Spleen (tissue), 11 donors: Measurements from ENCODE around the gene PTX3. TPM values are rescaled to one million over a fixed set of nuclear protein-coding genes. Genes with fewer than 3 reads are reported as not detected.

Source experiments
- DNase-seq: peaks from one replicate; pipeline ENCODE4 v3.0.0-alpha.2; 2020
- H3K27ac ChIP-seq, 8 donors: fragments of 200-600 bp; sonication (generic) in 7 of 8; 1 replicate in 4 of 8; 2 replicates in 4 of 8; pipeline versions ENCODE4 v1.5.0 to v1.8.0; 2016 to 2021; ENCODE audit warnings: inconsistent platforms in 4 of 8, mild to moderate bottlenecking in 4 of 8, moderate library complexity in 1 of 8
- H3K27me3 ChIP-seq, 7 donors: fragments of 200-600 bp; sonication (generic) in 6 of 7; replicated peaks in 1 of 7; 1 replicate in 4 of 7; 2 replicates in 3 of 7; pipeline versions ENCODE4 v1.5.0 to v1.8.0; 2016 to 2021; ENCODE audit warnings: inconsistent platforms in 3 of 7, mild to moderate bottlenecking in 1 of 7
- H3K36me3 ChIP-seq, 6 donors: fragments of 200-600 bp; sonication (generic) in 5 of 6; 1 replicate in 4 of 6; 2 replicates in 2 of 6; pipeline versions ENCODE4 v1.5.0 to v1.8.0; 2016 to 2021; ENCODE audit warnings: inconsistent platforms in 2 of 6
- H3K4me1 ChIP-seq, 6 donors: fragments of 200-600 bp; sonication (generic) in 5 of 6; 1 replicate in 3 of 6; 2 replicates in 3 of 6; pipeline versions ENCODE4 v1.5.0 to v1.8.0; 2016 to 2021; ENCODE audit warnings: inconsistent platforms in 3 of 6
- H3K4me3 ChIP-seq, 8 donors: fragments of 200-600 bp; sonication (generic) in 7 of 8; 1 replicate in 4 of 8; 2 replicates in 4 of 8; pipeline versions ENCODE4 v1.5.0 to v1.8.0; 2016 to 2021; ENCODE audit warnings: inconsistent platforms in 4 of 8, mild to moderate bottlenecking in 4 of 8, moderate library complexity in 2 of 8
- H3K9me3 ChIP-seq, 8 donors: fragments of 200-600 bp; sonication (generic) in 7 of 8; 1 replicate in 4 of 8; 2 replicates in 4 of 8; pipeline versions ENCODE4 v1.5.0 to v1.8.0; 2016 to 2021; ENCODE audit warnings: inconsistent platforms in 4 of 8
- POLR2A ChIP-seq, 3 donors: fragments of 450-650 bp; IDR thresholded peaks; one replicate each; pipeline ENCODE4 v1.5.1; 2017; ENCODE audit warnings: antibody characterized with exemption in 3 of 3, mild to moderate bottlenecking in 1 of 3
- POLR2AphosphoS5 ChIP-seq, 3 donors: sonication (generic); formaldehyde crosslinking; IDR thresholded peaks; one replicate each; pipeline ENCODE4 v1.5.1; 2017; ENCODE audit warnings: antibody characterized with exemption in 3 of 3
- WGBS, 5 donors: extraction: QIAGEN DNeasy Blood & Tissue Kit in 3 of 5; methylation state at CpG; one replicate each; pipeline versions ENCODE4 v1.1.5 to v1.1.7; 2013 to 2018; 5-methylcytosine and 5-hydroxymethylcytosine counted together
- intact Hi-C: fragments of 100-400 bp; cut with DNase I; formaldehyde crosslinking; loops from one replicate; pipeline ENCODE4 v1.15.0; 2023; ENCODE audit warnings: low total_unique reads
- polyA plus RNA-seq, 3 donors: library from polyadenylated mRNA; stranded (reverse); fragments of 200-250 nt; gene quantifications; one replicate each; pipeline ENCODE4 v1.2.1, GENCODE V29; 2013
- total RNA-seq, 7 donors: library from RNA; depleted of rRNA in 3 of 7; stranded (reverse); fragments of >200 nt in 3 of 7; fragmentation: NEBNext Ultra II Directional in 4 of 7; extraction: Animal tissue kit (Norgen Biotek cat#: 25700) in 4 of 7; gene quantifications; one replicate each; pipeline versions ENCODE4 v1.1.0 to v1.2.1, GENCODE V29; 2016 to 2021
- TF ChIP-seq, protein P1 (sequence below), 11 experiments: fragments of 200-600 bp in 7 of 11; fragments of 450-650 bp in 4 of 11; sonication (generic) in 4 of 11; IDR thresholded peaks in 8 of 11; conservative IDR thresholded peaks in 3 of 11; 1 replicate in 7 of 11; 2 replicates in 4 of 11; pipeline versions ENCODE4 v1.4.0 to v1.8.0; 2016 to 2021; ENCODE audit warnings: antibody characterized with exemption in 11 of 11, inconsistent platforms in 4 of 11, mild to moderate bottlenecking in 1 of 11
- donor health status: healthy with polysubstance abuse.
- donor health status: DM: no; HTN: no; CAD: no; lungs with moderate emphysema.
- donor health status: DM: no; HTN: no; CAD: no.
- donor health status: Bipolar disorder and iron deficiency.
- donor health status: healthy.
- donor health status: DM: no; HTN: no; CAD: no.
- donor health status: DM: yes; HTN: yes; CAD: no.

Gene PTX3
- total and polyA plus RNA-seq, 10 donors, result 3.3 to 26.5 (median 20.7) TPM

DNA sequence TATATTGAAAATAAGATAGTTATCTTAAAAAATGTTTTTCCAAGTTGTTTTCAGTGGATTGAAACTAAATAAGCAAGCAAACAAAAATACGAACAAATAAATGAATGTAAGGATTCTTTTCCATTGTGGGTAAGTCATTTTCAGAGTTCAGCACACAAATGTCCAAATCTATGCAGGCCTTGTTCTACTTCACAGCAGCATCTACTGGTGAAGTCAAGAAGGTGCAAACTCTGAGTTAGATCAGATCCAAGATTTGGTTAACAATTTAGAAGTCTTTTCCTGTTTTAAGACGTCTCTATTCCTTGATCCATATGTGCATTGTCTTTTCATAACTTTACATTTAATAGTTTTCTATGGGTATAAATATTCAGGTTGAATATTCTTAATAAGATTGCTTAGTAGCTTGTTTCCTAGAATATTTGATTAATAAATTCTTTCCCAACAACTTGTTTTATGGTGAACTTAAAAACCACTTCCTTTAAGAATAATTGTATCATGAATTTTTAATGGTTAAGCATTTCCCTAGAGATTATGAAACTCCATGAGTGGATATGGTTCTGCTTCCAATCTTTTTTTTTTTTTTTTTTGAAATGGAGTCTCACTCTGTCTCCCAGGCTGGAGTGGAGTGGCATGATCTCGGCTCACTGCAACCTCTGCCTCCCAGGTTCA is 10.5 kb downstream of the PTX3 start:
- WGBS, 5 donors, result 53 to 62% (median 55%) methylated on average over 3 of the region's 3 CpGs
- Histone ChIP-seq H3K4me1 (peaks cover 0 to 22% (median 2%) of the 10 kb centered on the region in 6 donors), H3K27me3 (no peaks in the 10 kb centered on the region), H3K27ac (no peak overlapping the region), H3K4me3 (no peak overlapping the region), H3K36me3 (peaks cover 0 to 11% (median 0%) of the 10 kb centered on the region in 6 donors), H3K9me3 (peaks cover 0 to 5% (median 0%) of the 10 kb centered on the region in 8 donors)
- intact Hi-C loops, result no loop called here
- TF ChIP-seq, protein P1, sequence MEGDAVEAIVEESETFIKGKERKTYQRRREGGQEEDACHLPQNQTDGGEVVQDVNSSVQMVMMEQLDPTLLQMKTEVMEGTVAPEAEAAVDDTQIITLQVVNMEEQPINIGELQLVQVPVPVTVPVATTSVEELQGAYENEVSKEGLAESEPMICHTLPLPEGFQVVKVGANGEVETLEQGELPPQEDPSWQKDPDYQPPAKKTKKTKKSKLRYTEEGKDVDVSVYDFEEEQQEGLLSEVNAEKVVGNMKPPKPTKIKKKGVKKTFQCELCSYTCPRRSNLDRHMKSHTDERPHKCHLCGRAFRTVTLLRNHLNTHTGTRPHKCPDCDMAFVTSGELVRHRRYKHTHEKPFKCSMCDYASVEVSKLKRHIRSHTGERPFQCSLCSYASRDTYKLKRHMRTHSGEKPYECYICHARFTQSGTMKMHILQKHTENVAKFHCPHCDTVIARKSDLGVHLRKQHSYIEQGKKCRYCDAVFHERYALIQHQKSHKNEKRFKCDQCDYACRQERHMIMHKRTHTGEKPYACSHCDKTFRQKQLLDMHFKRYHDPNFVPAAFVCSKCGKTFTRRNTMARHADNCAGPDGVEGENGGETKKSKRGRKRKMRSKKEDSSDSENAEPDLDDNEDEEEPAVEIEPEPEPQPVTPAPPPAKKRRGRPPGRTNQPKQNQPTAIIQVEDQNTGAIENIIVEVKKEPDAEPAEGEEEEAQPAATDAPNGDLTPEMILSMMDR (IDR thresholded peaks at IDR 0.05 in 8 of 11, conservative IDR thresholded peaks at IDR 0.05 in 3 of 11), result peak in 7 of 11 experiments; percentile 19 to 59 (median 36)
- no peak for TF ChIP-seq POLR2AphosphoS5 (IDR thresholded peaks at IDR 0.05)
- TF ChIP-seq POLR2A (IDR thresholded peaks at IDR 0.05), result no peak
- DNase-seq, result no peak

DNA sequence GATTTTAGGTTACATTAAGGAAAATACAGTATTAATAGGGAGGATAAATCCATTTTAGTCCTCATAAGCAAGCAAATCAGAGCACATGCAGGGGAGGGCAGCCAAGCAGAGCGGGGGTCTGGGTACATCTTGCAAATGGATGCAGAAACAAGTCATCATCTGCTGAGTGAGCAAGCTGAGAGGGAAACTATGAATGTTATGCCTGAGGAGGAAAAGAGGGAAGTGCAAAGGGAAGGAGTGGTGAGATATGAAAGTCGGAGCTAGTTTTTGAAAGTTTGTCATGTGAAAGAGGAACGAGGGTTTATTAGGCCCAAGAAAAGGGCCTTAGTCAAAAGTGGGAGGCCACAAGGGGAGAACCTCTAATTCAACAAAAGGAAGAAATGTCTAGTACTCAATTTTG is 15.4 kb downstream of the PTX3 start:
- intact Hi-C loops, result no loop called here
- TF ChIP-seq, protein P1 (IDR thresholded peaks at IDR 0.05 in 8 of 11, conservative IDR thresholded peaks at IDR 0.05 in 3 of 11), result no peak
- Histone ChIP-seq H3K9me3 (peaks cover 0 to 5% (median 0%) of the 10 kb centered on the region in 8 donors), H3K4me3 (no peak overlapping the region), H3K4me1 (peaks cover 0 to 3% (median 0%) of the 10 kb centered on the region in 6 donors), H3K27ac (no peak overlapping the region), H3K27me3 (no peaks in the 10 kb centered on the region), H3K36me3 (no peaks in the 10 kb centered on the region)
- no peak for DNase-seq
- WGBS, 5 donors, result 17 to 40% (median 24%) methylated on average over 3 of the region's 3 CpGs

DNA sequence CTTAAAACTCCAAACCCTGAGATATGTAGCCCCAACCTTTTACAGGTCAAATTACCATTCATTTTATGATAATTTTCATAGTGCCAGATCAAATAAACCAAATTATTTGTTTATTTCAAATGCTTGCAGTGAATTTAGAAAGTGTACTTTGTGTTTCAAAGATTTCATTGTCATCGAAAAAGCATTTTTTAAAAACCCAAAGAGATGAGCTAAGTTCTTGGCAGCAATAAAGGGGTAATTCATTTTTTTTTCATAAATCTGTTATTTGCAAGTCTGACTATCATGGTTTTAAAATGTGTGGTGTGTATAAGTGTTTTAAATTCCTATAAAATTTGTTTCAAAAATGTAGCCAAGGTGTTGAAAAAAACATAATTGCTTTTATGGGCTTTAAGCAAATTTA is 17.2 kb downstream of the PTX3 start:
- TF ChIP-seq POLR2AphosphoS5 (IDR thresholded peaks at IDR 0.05) (no peak), POLR2A (IDR thresholded peaks at IDR 0.05) (no peak)
- TF ChIP-seq, protein P1 (IDR thresholded peaks at IDR 0.05 in 8 of 11, conservative IDR thresholded peaks at IDR 0.05 in 3 of 11), result no peak
- DNase-seq, result no peak
- H3K4me1 ChIP-seq, result no peaks in the 10 kb centered on the region
- intact Hi-C loops, result no loop called here
- 77 to 96% (median 89%) methylated on average over 1 of the region's 1 CpG for WGBS, 5 donors
- no peaks in the 10 kb centered on the region for H3K36me3 ChIP-seq
- peaks cover 0 to 2% (median 0%) of the 10 kb centered on the region in 8 donors for H3K9me3 ChIP-seq
- no peak overlapping the region for H3K4me3 ChIP-seq
- no peak overlapping the region for H3K27ac ChIP-seq
- no peaks in the 10 kb centered on the region for H3K27me3 ChIP-seq

DNA sequence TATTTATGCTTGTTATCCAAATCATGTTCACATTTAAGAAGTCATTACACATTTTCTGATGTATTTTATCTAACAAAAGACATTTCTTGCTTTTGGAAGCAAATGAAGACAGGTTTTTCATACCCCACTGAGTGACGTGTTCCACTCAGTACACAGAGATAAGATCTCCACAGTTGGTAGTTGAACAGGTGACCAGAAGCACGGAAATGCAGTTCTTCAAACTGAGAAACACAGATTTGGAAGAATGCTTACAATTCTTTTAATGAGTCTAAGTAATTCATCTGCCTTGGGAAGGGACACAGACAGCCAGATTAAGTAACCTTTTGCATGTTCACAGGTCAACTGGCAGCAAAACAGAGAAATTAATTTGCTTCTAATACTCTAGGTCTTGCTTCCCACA is 23.1 kb downstream of the PTX3 start:
- H3K36me3 ChIP-seq, result no peaks in the 10 kb centered on the region
- TF ChIP-seq POLR2A (IDR thresholded peaks at IDR 0.05), result no peak
- TF ChIP-seq, protein P1 (IDR thresholded peaks at IDR 0.05 in 8 of 11, conservative IDR thresholded peaks at IDR 0.05 in 3 of 11), result no peak
- no peak for TF ChIP-seq POLR2AphosphoS5 (IDR thresholded peaks at IDR 0.05)
- DNase-seq, result no peak
- no peak overlapping the region for H3K4me3 ChIP-seq
- intact Hi-C loops, result no loop called here
- no peak overlapping the region for H3K27ac ChIP-seq
- no peaks in the 10 kb centered on the region for H3K9me3 ChIP-seq
- H3K27me3 ChIP-seq, result peaks cover 0 to 21% (median 0%) of the 10 kb centered on the region in 7 donors
- 52 to 75% (median 70%) methylated on average over 2 of the region's 2 CpGs for WGBS, 5 donors
- no peaks in the 10 kb centered on the region for H3K4me1 ChIP-seq
